KOPT-K1 (cell line): Measurements from ENCODE around the gene MMP24.
"Not testable (repeated sequence)": the region's sequence is repeated elsewhere in the genome, so short reads cannot be mapped to it uniquely, and the experiment has no call there.

ENCODE experiments used
- H3K27ac ChIP-seq: fragments of 200-600 bp; sonication (generic); 2 replicates; pipeline ENCODE4 v1.5.1; 2016; ENCODE audit warnings: antibody characterized with exemption, mild to moderate bottlenecking, low read depth, low read length; ENCODE audit not compliant: poor library complexity, severe bottlenecking
- H3K36me3 ChIP-seq: fragments of 200-600 bp; sonication (generic); 2 replicates; pipeline ENCODE4 v1.5.1; 2017; ENCODE audit warnings: antibody characterized with exemption, mild to moderate bottlenecking, low read length, moderate library complexity; ENCODE audit not compliant: insufficient read depth
- H3K9me3 ChIP-seq: fragments of 200-600 bp; sonication (generic); 2 replicates; pipeline ENCODE4 v1.5.1; 2017; ENCODE audit warnings: antibody characterized with exemption, low read length, mild to moderate bottlenecking; ENCODE audit not compliant: insufficient read depth, poor library complexity, severe bottlenecking

MMP24 gene

GRCh38 chr20:35200267-35200666 is 26.2 kb upstream of the MMP24 start:
- Histone ChIP-seq H3K27ac (no peak overlapping the region), H3K9me3 (peaks cover 27% of the 10 kb centered on the region), H3K36me3 (no peaks in the 10 kb centered on the region)

- not testable (repeated sequence) for H3K36me3 ChIP-seq
- H3K9me3 ChIP-seq: peaks cover 20% of the 10 kb centered on the region
These were observed 25.0 kb upstream of the MMP24 start for GRCh38 chr20:35201467-35201866.

GRCh38 chr20:35206802-35207201 is 19.7 kb upstream of the MMP24 start:
- no peaks in the 10 kb centered on the region for H3K9me3 ChIP-seq
- no peak overlapping the region for H3K27ac ChIP-seq
- H3K36me3 ChIP-seq: no peaks in the 10 kb centered on the region

More at GRCh38 chr20:35201467-35201866, 25.0 kb upstream of the MMP24 start:
- H3K27ac ChIP-seq: not testable (repeated sequence)

- Histone ChIP-seq H3K36me3 (no peaks in the 10 kb centered on the region), H3K27ac (no peak overlapping the region), H3K9me3 (no peaks in the 10 kb centered on the region)
These were observed 18.4 kb upstream of the MMP24 start for GRCh38 chr20:35207950-35208611.

GRCh38 chr20:35215066-35215956 is 11.2 kb upstream of the MMP24 start:
- H3K9me3 ChIP-seq: no peaks in the 10 kb centered on the region
- H3K27ac ChIP-seq: no peak overlapping the region
- no peaks in the 10 kb centered on the region for H3K36me3 ChIP-seq

- Histone ChIP-seq H3K36me3 (no peaks in the 10 kb centered on the region), H3K27ac (no peak overlapping the region), H3K9me3 (no peaks in the 10 kb centered on the region)
These were observed 9.9 kb upstream of the MMP24 start for GRCh38 chr20:35216541-35216940.

- H3K9me3 ChIP-seq: no peaks in the 10 kb centered on the region
These were observed 2.5 kb upstream of the MMP24 start for GRCh38 chr20:35223941-35224340.

GRCh38 chr20:35224536-35224935 is 2.0 kb upstream of the MMP24 start:
- no peaks in the 10 kb centered on the region for H3K9me3 ChIP-seq
- H3K36me3 ChIP-seq: no peaks in the 10 kb centered on the region
- no peak overlapping the region for H3K27ac ChIP-seq

More at GRCh38 chr20:35223941-35224340, 2.5 kb upstream of the MMP24 start:
- H3K36me3 ChIP-seq: no peaks in the 10 kb centered on the region
- no peak overlapping the region for H3K27ac ChIP-seq

GRCh38 chr20:35225319-35226125 is 968 bp upstream of the MMP24 start:
- no peaks in the 10 kb centered on the region for H3K9me3 ChIP-seq
- no peaks in the 10 kb centered on the region for H3K36me3 ChIP-seq
- no peak overlapping the region for H3K27ac ChIP-seq

GRCh38 chr20:35226884-35227681 is 593 bp downstream of the MMP24 start:
- Histone ChIP-seq H3K36me3 (no peaks in the 10 kb centered on the region), H3K9me3 (no peaks in the 10 kb centered on the region), H3K27ac (no peak overlapping the region)

- H3K36me3 ChIP-seq: no peaks in the 10 kb centered on the region
- H3K27ac ChIP-seq: no peak overlapping the region
- no peaks in the 10 kb centered on the region for H3K9me3 ChIP-seq
These were observed 6.1 kb downstream of the MMP24 start for GRCh38 chr20:35232575-35232974.

GRCh38 chr20:35235881-35236280 is 9.4 kb downstream of the MMP24 start:
- no peak overlapping the region for H3K27ac ChIP-seq
- H3K36me3 ChIP-seq: no peaks in the 10 kb centered on the region
- no peaks in the 10 kb centered on the region for H3K9me3 ChIP-seq

GRCh38 chr20:35237486-35237885 is 11.0 kb downstream of the MMP24 start:
- H3K27ac ChIP-seq: no peak overlapping the region
- H3K9me3 ChIP-seq: no peaks in the 10 kb centered on the region
- no peaks in the 10 kb centered on the region for H3K36me3 ChIP-seq

- Histone ChIP-seq H3K36me3 (no peaks in the 10 kb centered on the region), H3K9me3 (no peaks in the 10 kb centered on the region), H3K27ac (no peak overlapping the region)
These were observed 11.7 kb downstream of the MMP24 start for GRCh38 chr20:35238170-35238569.
